Liver (tissue), 9 donors: Measurements from ENCODE around the gene COL23A1. TPM values are rescaled to one million over a fixed set of nuclear protein-coding genes. Genes with fewer than 3 reads are reported as not detected.

Source experiments
- DNase-seq: peaks from one replicate; pipeline ENCODE4 v3.0.0-alpha.2; 2017; ENCODE audit warnings: low spot score
- H3K27ac ChIP-seq, 2 donors: one replicate each; pipeline ENCODE4 v1.7.0; 2013; ENCODE audit warnings: inconsistent platforms in 2 of 2, low read length in 2 of 2, control low read depth in 1 of 2, low read depth in 1 of 2, mild to moderate bottlenecking in 1 of 2
- H3K27me3 ChIP-seq, 4 donors: one replicate each; pipeline versions ENCODE4 v1.6.1 to v1.7.0; 2013; ENCODE audit warnings: low read length in 3 of 4, inconsistent platforms in 1 of 4, mild to moderate bottlenecking in 1 of 4, moderate library complexity in 1 of 4; ENCODE audit not compliant: control insufficient read depth in 4 of 4, insufficient read depth in 4 of 4
- H3K36me3 ChIP-seq, 4 donors: one replicate each; pipeline versions ENCODE4 v1.6.1 to v1.7.0; 2013; ENCODE audit warnings: low read length in 3 of 4, mild to moderate bottlenecking in 3 of 4, low read depth in 1 of 4, moderate library complexity in 1 of 4; ENCODE audit not compliant: control insufficient read depth in 4 of 4, insufficient read depth in 3 of 4
- H3K4me1 ChIP-seq, 4 donors: one replicate each; pipeline versions ENCODE4 v1.6.1 to v1.7.0; 2013; ENCODE audit warnings: low read length in 3 of 4, mild to moderate bottlenecking in 3 of 4, moderate library complexity in 1 of 4; ENCODE audit not compliant: control insufficient read depth in 4 of 4, insufficient read depth in 4 of 4
- H3K4me3 ChIP-seq, 3 donors: one replicate each; pipeline versions ENCODE4 v1.6.1 to v1.7.0; 2013; ENCODE audit warnings: low read length in 3 of 3, control low read depth in 1 of 3, low read depth in 1 of 3, mild to moderate bottlenecking in 1 of 3
- H3K9ac ChIP-seq, 2 donors: one replicate each; pipeline ENCODE4 v1.7.0; 2013; ENCODE audit warnings: low read length in 2 of 2, mild to moderate bottlenecking in 2 of 2, moderate library complexity in 2 of 2, control low read depth in 1 of 2, low read depth in 1 of 2
- H3K9me3 ChIP-seq, 4 donors: one replicate each; pipeline versions ENCODE4 v1.6.1 to v1.7.0; 2013; ENCODE audit warnings: low read length in 3 of 4; ENCODE audit not compliant: control insufficient read depth in 4 of 4
- ATF3 ChIP-seq: IDR thresholded peaks from 2 replicates; pipeline ENCODE4 v1.6.1; 2016; ENCODE audit warnings: antibody characterized with exemption
- CTCF ChIP-seq: fragments of 150-350 bp; IDR thresholded peaks from 2 replicates; pipeline ENCODE4 v1.5.1; 2017; ENCODE audit warnings: improper control_type of control experiment, low read depth, low read length; ENCODE audit not compliant: missing input control
- EGR1 ChIP-seq, 2 donors: IDR thresholded peaks; 2 replicates each; pipeline ENCODE4 v1.6.1; 2016 to 2018; ENCODE audit warnings: antibody characterized with exemption in 2 of 2, low read depth in 2 of 2
- FOXA1 ChIP-seq: IDR thresholded peaks from 2 replicates; pipeline ENCODE4 v1.6.1; 2016; ENCODE audit warnings: antibody characterized with exemption
- FOXA2 ChIP-seq: IDR thresholded peaks from 2 replicates; pipeline ENCODE4 v1.6.1; 2016; ENCODE audit warnings: antibody characterized with exemption
- GABPA ChIP-seq, 2 donors: IDR thresholded peaks in 1 of 2; conservative IDR thresholded peaks in 1 of 2; 2 replicates each; pipeline ENCODE4 v1.6.1; 2016; ENCODE audit warnings: antibody characterized with exemption in 2 of 2, mild to moderate bottlenecking in 1 of 2, moderate library complexity in 1 of 2
- HNF4A ChIP-seq, 2 donors: conservative IDR thresholded peaks; 2 replicates each; pipeline ENCODE4 v1.6.1; 2016; ENCODE audit warnings: antibody characterized with exemption in 2 of 2, mild to moderate bottlenecking in 2 of 2
- HNF4G ChIP-seq: IDR thresholded peaks from 2 replicates; pipeline ENCODE4 v1.6.1; 2016; ENCODE audit warnings: antibody characterized with exemption
- JUND ChIP-seq, 2 donors: IDR thresholded peaks; 2 replicates each; pipeline ENCODE4 v1.6.1; 2016; ENCODE audit warnings: antibody characterized with exemption in 2 of 2
- MAX ChIP-seq: IDR thresholded peaks from 2 replicates; pipeline ENCODE4 v1.6.1; 2016; ENCODE audit warnings: antibody characterized with exemption
- NR2F2 ChIP-seq: IDR thresholded peaks from 2 replicates; pipeline ENCODE4 v1.6.1; 2016; ENCODE audit warnings: antibody characterized with exemption
- RAD21 ChIP-seq, 2 donors: IDR thresholded peaks; 2 replicates each; pipeline ENCODE4 v1.6.1; 2016; ENCODE audit warnings: antibody characterized with exemption in 2 of 2, mild to moderate bottlenecking in 2 of 2
- REST ChIP-seq: IDR thresholded peaks from 2 replicates; pipeline ENCODE4 v1.6.1; 2016; ENCODE audit warnings: antibody characterized with exemption, mild to moderate bottlenecking
- RXRA ChIP-seq, 2 donors: IDR thresholded peaks; 2 replicates each; pipeline ENCODE4 v1.6.1; 2017 to 2018; ENCODE audit warnings: antibody characterized with exemption in 2 of 2, mild to moderate bottlenecking in 1 of 2
- SP1 ChIP-seq: IDR thresholded peaks from 2 replicates; pipeline ENCODE4 v1.6.1; 2018; ENCODE audit warnings: antibody characterized with exemption, mild to moderate bottlenecking
- TAF1 ChIP-seq: conservative IDR thresholded peaks from 2 replicates; pipeline ENCODE4 v1.6.1; 2016; ENCODE audit warnings: antibody characterized with exemption, mild to moderate bottlenecking
- YY1 ChIP-seq: IDR thresholded peaks from 2 replicates; pipeline ENCODE4 v1.6.1; 2016; ENCODE audit warnings: antibody characterized with exemption, mild to moderate bottlenecking
- WGBS: extraction: QIAGEN DNeasy Blood & Tissue Kit; methylation state at CpG from one replicate; pipeline ENCODE4 v1.1.7; 2013; 5-methylcytosine and 5-hydroxymethylcytosine counted together
- polyA plus RNA-seq, 2 donors: library from polyadenylated mRNA; stranded (reverse) in 1 of 2; unstranded in 1 of 2; fragments of 200-250 nt in 1 of 2; fragments of >200 nt in 1 of 2; fragmentation: Nextera tagmentation in 1 of 2; extraction: Ambion mirVana in 1 of 2; gene quantifications; one replicate each; pipeline versions ENCODE4 v1.2.1 to v1.2.3, GENCODE V29; 2013 to 2015
- total RNA-seq, 2 donors: library from RNA; depleted of rRNA; stranded (reverse); fragments of >200 nt; gene quantifications; one replicate each; pipeline ENCODE4 v1.2.3, GENCODE V29; 2014
- TF ChIP-seq, protein P1 (sequence below): IDR thresholded peaks from 2 replicates; pipeline ENCODE4 v1.6.1; 2016; ENCODE audit warnings: antibody characterized with exemption
- donor health status: healthy.
- donor health status: healthy.
- donor health status: healthy.
- donor health status: healthy.
- donor health status: healthy.

Gene COL23A1
- total and polyA plus RNA-seq, 4 donors = 0.08 to 1.4 (median 0.27) TPM

- no peak overlapping the region for H3K27ac ChIP-seq
- H3K4me1 ChIP-seq = no peaks in the 10 kb centered on the region
- no peak overlapping the region for H3K9ac ChIP-seq
- no peak for DNase-seq
- no peaks in the 10 kb centered on the region for H3K9me3 ChIP-seq
- 73% methylated on average over 17 of the region's 17 CpGs for WGBS
- H3K4me3 ChIP-seq = no peak overlapping the region
- H3K36me3 ChIP-seq = no peaks in the 10 kb centered on the region
- TF ChIP-seq JUND (IDR thresholded peaks at IDR 0.05) (no peak), REST (no peak), YY1 (no peak), ATF3 (no peak), FOXA2 (no peak), HNF4G (no peak), GABPA (IDR thresholded peaks at IDR 0.05 in 1 of 2, conservative IDR thresholded peaks at IDR 0.05 in 1 of 2) (no peak), FOXA1 (no peak), EGR1 (IDR thresholded peaks at IDR 0.05; ENCODE audit: low read depth in 2 of 2) (no peak), RXRA (IDR thresholded peaks at IDR 0.05) (no peak), HNF4A (conservative IDR thresholded peaks at IDR 0.05) (no peak), MAX (no peak), TAF1 (no peak), SP1 (no peak), CTCF (no peak), RAD21 (IDR thresholded peaks at IDR 0.05) (no peak), NR2F2 (no peak)
- TF ChIP-seq, protein P1, sequence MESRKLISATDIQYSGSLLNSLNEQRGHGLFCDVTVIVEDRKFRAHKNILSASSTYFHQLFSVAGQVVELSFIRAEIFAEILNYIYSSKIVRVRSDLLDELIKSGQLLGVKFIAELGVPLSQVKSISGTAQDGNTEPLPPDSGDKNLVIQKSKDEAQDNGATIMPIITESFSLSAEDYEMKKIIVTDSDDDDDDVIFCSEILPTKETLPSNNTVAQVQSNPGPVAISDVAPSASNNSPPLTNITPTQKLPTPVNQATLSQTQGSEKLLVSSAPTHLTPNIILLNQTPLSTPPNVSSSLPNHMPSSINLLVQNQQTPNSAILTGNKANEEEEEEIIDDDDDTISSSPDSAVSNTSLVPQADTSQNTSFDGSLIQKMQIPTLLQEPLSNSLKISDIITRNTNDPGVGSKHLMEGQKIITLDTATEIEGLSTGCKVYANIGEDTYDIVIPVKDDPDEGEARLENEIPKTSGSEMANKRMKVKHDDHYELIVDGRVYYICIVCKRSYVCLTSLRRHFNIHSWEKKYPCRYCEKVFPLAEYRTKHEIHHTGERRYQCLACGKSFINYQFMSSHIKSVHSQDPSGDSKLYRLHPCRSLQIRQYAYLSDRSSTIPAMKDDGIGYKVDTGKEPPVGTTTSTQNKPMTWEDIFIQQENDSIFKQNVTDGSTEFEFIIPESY = no peak
- H3K27me3 ChIP-seq = no peaks in the 10 kb centered on the region
These were observed 104.0 kb downstream of the COL23A1 start for GRCh38 chr5:178486239-178486641.

GRCh38 chr5:178483620-178484019, 106.6 kb downstream of the COL23A1 start:
- no peak overlapping the region for H3K4me3 ChIP-seq
- no peaks in the 10 kb centered on the region for H3K9me3 ChIP-seq
- H3K9ac ChIP-seq = no peak overlapping the region
- 65% methylated on average over 9 of the region's 9 CpGs for WGBS
- no peaks in the 10 kb centered on the region for H3K4me1 ChIP-seq
- no peak for TF ChIP-seq HNF4G
- TF ChIP-seq HNF4A (conservative IDR thresholded peaks at IDR 0.05) = no peak
- no peak for TF ChIP-seq JUND (IDR thresholded peaks at IDR 0.05)
- peak; percentile 44 for TF ChIP-seq YY1
- TF ChIP-seq MAX = peak; percentile 36
- TF ChIP-seq ATF3 = no peak
- no peak for TF ChIP-seq NR2F2
- H3K27me3 ChIP-seq = no peaks in the 10 kb centered on the region
- H3K36me3 ChIP-seq = no peaks in the 10 kb centered on the region
- no peak for DNase-seq
- no peak overlapping the region for H3K27ac ChIP-seq
